HG03378 (cell line): ENCODE measurements around the gene DUSP6.

Experiments used
- ATAC-seq: cut with Tn5 transposase; IDR thresholded peaks from one replicate; pipeline ENCODE4 v1.9.1; 2021; ENCODE audit warnings: mild to moderate bottlenecking, moderate library complexity; ENCODE audit not compliant: unreplicated experiment

DUSP6 gene

GRCh38 chr12:89373763-89374572, 21.7 kb upstream of the DUSP6 start:
- ATAC-seq = no peak

- ATAC-seq = no peak
Observed at GRCh38 chr12:89372584-89373370, 20.5 kb upstream of the DUSP6 start.

- ATAC-seq = no peak
Observed at GRCh38 chr12:89370850-89371249, 18.5 kb upstream of the DUSP6 start.

GRCh38 chr12:89370421-89370831, 18.1 kb upstream of the DUSP6 start:
- ATAC-seq = no peak

GRCh38 chr12:89369166-89369565, 16.9 kb upstream of the DUSP6 start:
- ATAC-seq = no peak

- ATAC-seq = no peak
Observed at GRCh38 chr12:89368391-89368790, 16.1 kb upstream of the DUSP6 start.

- no peak for ATAC-seq
Observed at GRCh38 chr12:89366676-89367364, 14.5 kb upstream of the DUSP6 start.

GRCh38 chr12:89364631-89365030, 12.3 kb upstream of the DUSP6 start:
- no peak for ATAC-seq

- no peak for ATAC-seq
Observed at GRCh38 chr12:89364058-89364457, 11.8 kb upstream of the DUSP6 start.

- no peak for ATAC-seq
Observed at GRCh38 chr12:89363582-89363981, 11.3 kb upstream of the DUSP6 start.

- no peak for ATAC-seq
Observed at GRCh38 chr12:89363084-89363483, 10.8 kb upstream of the DUSP6 start.

GRCh38 chr12:89359615-89360014, 7.3 kb upstream of the DUSP6 start:
- ATAC-seq = no peak

- no peak for ATAC-seq
Observed at GRCh38 chr12:89358805-89359204, 6.5 kb upstream of the DUSP6 start.

- ATAC-seq = no peak
Observed at GRCh38 chr12:89357297-89357730, 5.0 kb upstream of the DUSP6 start.

GRCh38 chr12:89356069-89356665, 3.9 kb upstream of the DUSP6 start:
- ATAC-seq = no peak

GRCh38 chr12:89355243-89356068, 3.2 kb upstream of the DUSP6 start:
- no peak for ATAC-seq

- no peak for ATAC-seq
Observed at GRCh38 chr12:89354612-89355067, 2.3 kb upstream of the DUSP6 start.

- peak; percentile 33 for ATAC-seq
Observed at GRCh38 chr12:89353823-89354611, 1.7 kb upstream of the DUSP6 start.

- no peak for ATAC-seq
Observed at GRCh38 chr12:89353188-89353822, 1.0 kb upstream of the DUSP6 start.
